ENCODE measurements around the gene CHMP1B.

DNA sequence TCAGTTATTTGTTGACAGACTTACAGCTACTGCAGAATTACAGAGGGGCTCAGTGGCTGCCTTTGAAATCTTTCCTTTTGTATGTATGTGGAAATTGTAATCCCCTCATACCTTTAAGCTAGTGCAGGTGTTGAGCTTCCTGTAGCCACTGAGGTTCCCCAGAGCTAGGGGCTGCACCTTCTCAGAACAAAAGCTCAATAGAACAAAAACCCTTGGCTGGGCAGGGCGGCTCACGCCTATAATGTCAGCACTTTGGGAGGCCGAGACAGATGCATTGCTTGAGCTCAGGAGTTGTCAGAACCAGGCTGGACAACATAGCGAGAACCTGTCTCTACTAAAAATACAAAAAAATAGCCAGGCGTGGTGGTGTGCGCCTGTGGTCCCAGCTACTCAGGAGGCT, 41.3 kb upstream of the CHMP1B start:
- TF ChIP-seq, protein P1, sequence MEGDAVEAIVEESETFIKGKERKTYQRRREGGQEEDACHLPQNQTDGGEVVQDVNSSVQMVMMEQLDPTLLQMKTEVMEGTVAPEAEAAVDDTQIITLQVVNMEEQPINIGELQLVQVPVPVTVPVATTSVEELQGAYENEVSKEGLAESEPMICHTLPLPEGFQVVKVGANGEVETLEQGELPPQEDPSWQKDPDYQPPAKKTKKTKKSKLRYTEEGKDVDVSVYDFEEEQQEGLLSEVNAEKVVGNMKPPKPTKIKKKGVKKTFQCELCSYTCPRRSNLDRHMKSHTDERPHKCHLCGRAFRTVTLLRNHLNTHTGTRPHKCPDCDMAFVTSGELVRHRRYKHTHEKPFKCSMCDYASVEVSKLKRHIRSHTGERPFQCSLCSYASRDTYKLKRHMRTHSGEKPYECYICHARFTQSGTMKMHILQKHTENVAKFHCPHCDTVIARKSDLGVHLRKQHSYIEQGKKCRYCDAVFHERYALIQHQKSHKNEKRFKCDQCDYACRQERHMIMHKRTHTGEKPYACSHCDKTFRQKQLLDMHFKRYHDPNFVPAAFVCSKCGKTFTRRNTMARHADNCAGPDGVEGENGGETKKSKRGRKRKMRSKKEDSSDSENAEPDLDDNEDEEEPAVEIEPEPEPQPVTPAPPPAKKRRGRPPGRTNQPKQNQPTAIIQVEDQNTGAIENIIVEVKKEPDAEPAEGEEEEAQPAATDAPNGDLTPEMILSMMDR (conservative IDR thresholded peaks at IDR 0.05; ENCODE audit: low read length): no peak
- TF ChIP-seq EZH2phosphoT487 (IDR thresholded peaks at IDR 0.05; ENCODE audit: borderline replicate concordance): no peak
